Measurements from ENCODE around the gene PSMD4.

- no peak for TF ChIP-seq BACH2 (CRISPR knock-in tag; IDR thresholded peaks at IDR 0.05; ENCODE audit: borderline replicate concordance)
- no peak for TF ChIP-seq TSHZ2 (CRISPR knock-in tag; IDR thresholded peaks at IDR 0.05)
- TF ChIP-seq TCF4 (CRISPR knock-in tag; IDR thresholded peaks at IDR 0.05; ENCODE audit: borderline replicate concordance): no peak
These were observed 12.3 kb downstream of the PSMD4 start for GRCh38 chr1:151266821-151267220.

Measured in SK-N-SH treated with all-trans-retinoic acid at 6 μM for 48 hours (cell line).